Measurements from ENCODE around the gene TBC1D19.

Gene TBC1D19

GRCh38 chr4:26784207-26784865 is 200.5 kb downstream of the TBC1D19 start:
- DNase-seq (ENCODE audit: low read depth): no peak

DNA sequence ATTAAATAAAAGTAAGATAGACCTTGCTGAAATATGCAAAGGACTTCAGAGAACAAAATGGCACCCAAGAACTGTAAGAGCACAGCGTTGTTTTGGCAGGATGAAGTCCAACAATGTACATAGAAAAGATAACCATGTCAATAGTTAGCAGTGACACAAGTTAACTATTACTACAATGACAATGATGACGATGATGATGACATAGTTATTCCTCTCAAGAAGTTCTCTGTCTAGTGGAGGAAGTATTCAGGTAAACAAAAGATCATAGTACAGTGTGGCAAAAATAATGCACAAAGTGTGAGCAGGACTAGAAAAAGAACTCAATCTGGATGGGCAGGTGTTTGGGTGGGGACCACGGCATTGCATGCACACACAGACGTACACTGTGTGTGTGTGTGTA is 201.4 kb downstream of the TBC1D19 start:
- no peak for DNase-seq (ENCODE audit: low read depth)

DNA sequence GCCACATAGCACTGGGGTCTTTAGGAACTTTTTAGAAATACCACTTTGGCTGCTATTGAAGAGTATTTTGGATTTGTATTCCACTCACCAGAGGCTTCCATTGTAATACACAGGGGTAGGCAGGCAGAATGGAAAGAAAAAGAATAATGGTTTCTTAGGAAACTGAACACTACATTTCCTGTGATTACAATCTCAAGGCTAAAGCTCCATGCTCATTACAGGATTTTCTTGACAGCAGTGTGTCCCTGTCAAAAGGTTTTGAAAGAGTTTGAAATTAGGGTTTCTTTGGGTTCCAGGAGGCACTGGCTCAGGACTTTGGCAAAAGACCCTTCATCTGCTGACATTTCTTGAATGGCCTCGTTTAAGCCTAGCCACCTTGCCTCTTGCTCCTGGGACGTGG is 201.9 kb downstream of the TBC1D19 start:
- DNase-seq (ENCODE audit: low read depth): no peak

- no peak for DNase-seq (ENCODE audit: low read depth)
Observed at GRCh38 chr4:26786916-26787315, 203.0 kb downstream of the TBC1D19 start.

- peak; percentile 2 for DNase-seq (ENCODE audit: low read depth)
Observed at GRCh38 chr4:26787461-26788340, 203.8 kb downstream of the TBC1D19 start.

GRCh38 chr4:26788341-26788733 is 204.5 kb downstream of the TBC1D19 start:
- no peak for DNase-seq (ENCODE audit: low read depth)

- no peak for DNase-seq (ENCODE audit: low read depth)
Observed at GRCh38 chr4:26789208-26789607, 205.3 kb downstream of the TBC1D19 start.

- no peak for DNase-seq (ENCODE audit: low read depth)
Observed at GRCh38 chr4:26791346-26791745, 207.5 kb downstream of the TBC1D19 start.

- DNase-seq (ENCODE audit: low read depth): no peak
Observed at GRCh38 chr4:26792639-26793038, 208.8 kb downstream of the TBC1D19 start.

DNA sequence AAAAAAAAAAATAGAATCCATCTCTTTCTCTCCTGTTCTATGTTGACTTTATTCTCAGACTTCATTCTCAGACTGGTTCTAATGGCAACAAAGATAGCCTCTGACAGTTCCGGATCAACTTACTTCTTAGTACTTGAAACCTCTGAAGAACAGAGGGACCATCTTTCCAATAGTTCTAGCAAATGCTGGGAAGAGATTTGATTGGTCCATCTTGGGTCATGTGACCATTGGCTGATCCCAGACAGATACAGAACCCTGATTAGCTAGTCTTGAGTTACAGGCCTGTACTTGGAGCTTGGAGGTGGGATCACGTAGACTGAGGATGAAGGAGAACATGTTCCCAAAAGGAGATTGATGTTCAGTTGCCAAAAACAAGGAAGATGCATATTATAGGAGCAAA is 209.9 kb downstream of the TBC1D19 start:
- DNase-seq (ENCODE audit: low read depth): no peak

GRCh38 chr4:26796081-26796480 is 212.2 kb downstream of the TBC1D19 start:
- DNase-seq (ENCODE audit: low read depth): no peak

DNA sequence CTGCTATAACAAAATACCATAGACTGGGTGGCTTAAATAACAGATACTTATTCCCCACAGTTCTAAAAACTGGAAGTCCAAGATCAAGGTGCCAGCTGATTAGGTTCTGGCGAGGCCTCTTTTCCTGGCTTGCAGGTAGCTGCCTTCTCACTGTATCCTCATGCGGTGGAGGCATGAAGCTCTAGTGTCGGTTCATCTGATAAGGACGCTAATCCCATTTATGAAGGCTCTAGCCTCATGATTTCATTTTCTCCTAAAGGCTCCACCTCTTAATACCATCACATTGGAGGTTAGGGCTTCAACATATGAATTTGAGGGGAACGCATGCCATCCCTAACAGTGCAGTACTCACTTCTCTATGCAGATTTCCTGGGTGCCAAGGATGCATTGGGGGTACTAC is 218.9 kb downstream of the TBC1D19 start:
- no peak for DNase-seq (ENCODE audit: low read depth)

DNA sequence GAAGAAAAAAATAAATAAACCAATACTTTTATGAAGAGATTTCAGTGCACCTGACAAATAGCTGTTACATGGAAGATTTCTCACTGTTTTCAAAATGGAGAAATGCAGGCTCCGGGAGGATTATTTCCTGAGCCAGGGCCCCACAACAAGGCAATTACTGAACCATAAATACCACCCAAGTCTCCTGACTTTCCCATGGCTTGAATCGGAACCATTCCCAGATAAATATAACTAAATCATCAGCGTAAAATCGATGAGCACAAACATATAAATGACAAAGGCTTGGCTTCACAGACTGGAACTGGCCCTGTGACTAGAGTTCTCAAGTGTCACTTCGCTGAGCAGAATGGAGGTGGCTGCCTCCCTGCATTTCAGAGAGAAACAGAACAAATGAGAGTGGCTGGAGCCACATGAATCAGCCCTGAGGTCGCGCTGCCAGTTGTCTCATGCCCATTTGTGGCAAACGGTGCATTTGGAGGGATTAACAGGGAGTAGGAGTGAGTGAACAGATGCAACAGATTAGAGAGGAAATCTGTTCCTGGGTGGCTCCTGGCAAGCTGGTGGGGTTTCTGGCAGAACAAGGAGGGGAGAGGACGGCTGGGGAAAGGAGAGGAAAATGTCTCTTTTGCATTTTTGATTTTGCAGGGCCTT is 219.5 kb downstream of the TBC1D19 start:
- DNase-seq (ENCODE audit: low read depth): no peak

DNA sequence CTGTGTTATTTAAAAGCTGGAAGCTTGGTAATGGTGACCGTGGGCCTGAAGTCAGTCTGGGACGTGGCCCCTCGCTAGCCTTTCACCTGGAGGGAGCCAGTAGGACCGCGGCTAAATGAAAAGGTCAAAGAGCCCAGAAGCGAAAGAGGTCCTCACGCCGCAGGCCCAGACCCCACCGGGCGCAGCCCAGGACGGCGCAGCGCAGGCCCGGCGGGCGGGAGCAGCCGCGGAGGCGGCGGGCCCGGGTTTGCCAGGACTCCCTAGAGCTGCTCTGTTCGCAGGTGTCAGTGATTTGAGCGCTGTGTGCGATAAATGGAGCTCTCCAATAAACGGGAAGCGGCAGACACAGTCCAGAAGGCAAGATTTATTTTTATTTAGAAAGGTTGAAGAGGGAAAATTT is 220.6 kb downstream of the TBC1D19 start:
- DNase-seq (ENCODE audit: low read depth): no peak

- no peak for DNase-seq (ENCODE audit: low read depth)
Observed at GRCh38 chr4:26804925-26805324, 221.0 kb downstream of the TBC1D19 start.

All from stimulated activated CD8-positive, alpha-beta memory T cell treated with anti-CD3 and anti-CD28 coated beads, Interleukin-12 subunit alpha, Interleukin-12 subunit beta, amount 100 ng/mL, for 1 hour (primary cell).